Mesothelial cell of epicardium (in vitro differentiated cells): Measurements from ENCODE around the gene HECTD1. TPM values are rescaled to one million over a fixed set of nuclear protein-coding genes. Genes with fewer than 3 reads are reported as not detected.

ENCODE experiments used
- DNase-seq, 2 experiments: peaks; one replicate each; pipeline ENCODE4 v3.0.0; 2021; ENCODE audit warnings: low spot score in 2 of 2; ENCODE audit not compliant: unreplicated experiment in 2 of 2
- H3K27ac Mint-ChIP-seq: 2 replicates; pipeline ENCODE4 v1.8.0; 2021; ENCODE audit warnings: mixed read lengths
- H3K27me3 Mint-ChIP-seq: 2 replicates; pipeline ENCODE4 v1.8.0; 2021; ENCODE audit warnings: low read depth, mixed read lengths
- H3K36me3 Mint-ChIP-seq: 2 replicates; pipeline ENCODE4 v1.8.0; 2021; ENCODE audit warnings: mixed read lengths
- H3K4me1 Mint-ChIP-seq: 2 replicates; pipeline ENCODE4 v1.8.0; 2021; ENCODE audit warnings: mixed read lengths
- H3K4me3 Mint-ChIP-seq: 2 replicates; pipeline ENCODE4 v1.8.0; 2021; ENCODE audit warnings: mild to moderate bottlenecking, moderate library complexity, mixed read lengths
- H3K9me3 Mint-ChIP-seq: 2 replicates; pipeline ENCODE4 v1.8.0; 2021; ENCODE audit warnings: mixed read lengths
- CTCF ChIP-seq: fragments of 200-600 bp; sonication (generic); IDR thresholded peaks from one replicate; pipeline ENCODE4 v1.5.0; 2021; ENCODE audit warnings: antibody characterized with exemption; ENCODE audit not compliant: unreplicated experiment
- total RNA-seq: library from RNA; stranded (reverse); gene quantifications from 3 replicates; pipeline ENCODE4 v1.2.1, GENCODE V29; 2021

Gene HECTD1
- total RNA-seq, 1 donor from 2014 or later = 177 TPM

GRCh38 chr14:31127690-31128089, 79.9 kb downstream of the HECTD1 start:
- Mint-ChIP-seq H3K27ac (no peak overlapping the region), H3K4me3 (no peak overlapping the region), H3K36me3 (peaks cover 26% of the 10 kb centered on the region), H3K4me1 (no peaks in the 10 kb centered on the region), H3K9me3 (no peaks in the 10 kb centered on the region), H3K27me3 (no peaks in the 10 kb centered on the region)
- DNase-seq = no peak
- TF ChIP-seq CTCF = no peak

- Mint-ChIP-seq H3K27ac (no peak overlapping the region), H3K4me1 (no peaks in the 10 kb centered on the region)
- no peak for TF ChIP-seq CTCF
These were observed 80.9 kb downstream of the HECTD1 start for GRCh38 chr14:31126680-31127079.

GRCh38 chr14:31125231-31125630, 82.4 kb downstream of the HECTD1 start:
- no peak for DNase-seq
- Mint-ChIP-seq H3K4me3 (no peak overlapping the region), H3K4me1 (no peaks in the 10 kb centered on the region), H3K9me3 (no peaks in the 10 kb centered on the region), H3K36me3 (peaks cover 33% of the 10 kb centered on the region), H3K27me3 (no peaks in the 10 kb centered on the region), H3K27ac (no peak overlapping the region)
- TF ChIP-seq CTCF = no peak

More at GRCh38 chr14:31126680-31127079, 80.9 kb downstream of the HECTD1 start:
- Mint-ChIP-seq H3K4me3 (no peak overlapping the region), H3K9me3 (no peaks in the 10 kb centered on the region), H3K27me3 (no peaks in the 10 kb centered on the region), H3K36me3 (peaks cover 30% of the 10 kb centered on the region)
- DNase-seq = no peak

- H3K4me3 Mint-ChIP-seq = no peak overlapping the region
These were observed 83.4 kb downstream of the HECTD1 start for GRCh38 chr14:31124197-31124596.

GRCh38 chr14:31122921-31123320, 84.7 kb downstream of the HECTD1 start:
- no peak for DNase-seq
- TF ChIP-seq CTCF = no peak
- H3K27ac Mint-ChIP-seq = no peak overlapping the region
- H3K4me3 Mint-ChIP-seq = no peak overlapping the region
- H3K4me1 Mint-ChIP-seq = no peaks in the 10 kb centered on the region
- no peaks in the 10 kb centered on the region for H3K27me3 Mint-ChIP-seq
- H3K9me3 Mint-ChIP-seq = no peaks in the 10 kb centered on the region
- H3K36me3 Mint-ChIP-seq = peaks cover 37% of the 10 kb centered on the region

More at GRCh38 chr14:31124197-31124596, 83.4 kb downstream of the HECTD1 start:
- Mint-ChIP-seq H3K36me3 (peaks cover 36% of the 10 kb centered on the region), H3K27me3 (no peaks in the 10 kb centered on the region), H3K4me1 (no peaks in the 10 kb centered on the region), H3K27ac (no peak overlapping the region), H3K9me3 (no peaks in the 10 kb centered on the region)
- DNase-seq = no peak
- no peak for TF ChIP-seq CTCF

GRCh38 chr14:31122098-31122611, 85.4 kb downstream of the HECTD1 start:
- no peaks in the 10 kb centered on the region for H3K9me3 Mint-ChIP-seq
- TF ChIP-seq CTCF = no peak
- H3K27ac Mint-ChIP-seq = no peak overlapping the region
- no peaks in the 10 kb centered on the region for H3K4me1 Mint-ChIP-seq
- H3K27me3 Mint-ChIP-seq = no peaks in the 10 kb centered on the region
- no peak overlapping the region for H3K4me3 Mint-ChIP-seq
- peaks cover 38% of the 10 kb centered on the region for H3K36me3 Mint-ChIP-seq
- DNase-seq = no peak
